ENCODE measurements around the gene LYPLA2. TPM values are rescaled to one million over a fixed set of nuclear protein-coding genes. Genes with fewer than 3 reads are reported as not detected.
A peak's percentile ranks its signal among the peaks of the same experiment; 100 is the strongest.

Gene LYPLA2
- total and polyA plus RNA-seq, 2 experiments from 2014 or later, result 73.6 to 150 TPM

DNA sequence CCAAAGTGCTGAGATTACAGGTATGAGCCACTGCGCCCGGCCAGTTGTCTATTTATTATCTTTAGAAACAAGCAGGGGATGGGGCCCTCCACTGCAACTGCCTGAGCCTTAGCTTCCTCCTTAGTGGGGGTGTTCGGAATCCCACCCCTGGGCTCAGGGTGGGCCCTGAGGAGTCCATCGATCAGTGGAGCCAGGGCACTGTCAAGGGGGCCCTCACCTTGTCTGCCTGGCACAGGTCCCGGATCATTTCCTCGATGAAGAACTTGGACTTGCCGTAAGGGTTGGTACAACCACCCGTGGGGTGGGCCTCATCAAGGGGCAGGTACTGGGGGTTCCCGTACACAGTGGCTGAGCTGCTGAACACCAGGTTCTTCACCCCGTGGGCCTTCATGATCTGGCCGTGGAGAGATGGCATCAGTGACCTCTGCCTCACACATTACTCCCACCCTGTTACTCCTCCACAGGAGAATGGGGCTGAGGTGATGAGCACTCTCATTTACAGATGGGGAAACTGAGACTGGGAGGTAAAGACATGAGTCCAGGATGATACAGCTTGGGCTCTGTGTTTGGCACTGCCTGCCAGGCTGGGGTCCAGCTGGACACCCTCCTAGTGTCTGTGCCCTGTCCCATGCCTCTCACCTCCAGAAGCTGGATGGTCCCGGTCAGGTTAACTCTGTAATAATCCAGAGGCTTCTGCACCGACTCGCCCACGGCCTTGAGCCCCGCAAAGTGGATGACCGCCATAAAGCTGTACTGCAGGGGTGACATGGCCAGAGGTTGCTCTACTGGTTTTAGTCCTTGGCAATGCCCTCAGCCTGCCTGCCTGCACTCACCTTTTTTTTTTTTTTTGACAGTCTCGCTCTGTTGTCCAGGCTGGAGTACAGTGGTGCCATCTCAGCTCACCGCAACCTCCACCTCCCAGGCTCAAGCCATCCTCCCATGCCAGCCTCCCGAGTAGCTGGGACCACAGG is 6.8 kb downstream of the LYPLA2 start:
- H3K4me3 ChIP-seq, result no peak overlapping the region
- H3K27ac ChIP-seq, result no peak overlapping the region
- H3K36me3 ChIP-seq, result peaks cover 4% of the 10 kb centered on the region
- no peaks in the 10 kb centered on the region for H3K27me3 ChIP-seq
- no peaks in the 10 kb centered on the region for H3K9me3 ChIP-seq (ENCODE audit: low read depth)
- TF ChIP-seq, protein P1, sequence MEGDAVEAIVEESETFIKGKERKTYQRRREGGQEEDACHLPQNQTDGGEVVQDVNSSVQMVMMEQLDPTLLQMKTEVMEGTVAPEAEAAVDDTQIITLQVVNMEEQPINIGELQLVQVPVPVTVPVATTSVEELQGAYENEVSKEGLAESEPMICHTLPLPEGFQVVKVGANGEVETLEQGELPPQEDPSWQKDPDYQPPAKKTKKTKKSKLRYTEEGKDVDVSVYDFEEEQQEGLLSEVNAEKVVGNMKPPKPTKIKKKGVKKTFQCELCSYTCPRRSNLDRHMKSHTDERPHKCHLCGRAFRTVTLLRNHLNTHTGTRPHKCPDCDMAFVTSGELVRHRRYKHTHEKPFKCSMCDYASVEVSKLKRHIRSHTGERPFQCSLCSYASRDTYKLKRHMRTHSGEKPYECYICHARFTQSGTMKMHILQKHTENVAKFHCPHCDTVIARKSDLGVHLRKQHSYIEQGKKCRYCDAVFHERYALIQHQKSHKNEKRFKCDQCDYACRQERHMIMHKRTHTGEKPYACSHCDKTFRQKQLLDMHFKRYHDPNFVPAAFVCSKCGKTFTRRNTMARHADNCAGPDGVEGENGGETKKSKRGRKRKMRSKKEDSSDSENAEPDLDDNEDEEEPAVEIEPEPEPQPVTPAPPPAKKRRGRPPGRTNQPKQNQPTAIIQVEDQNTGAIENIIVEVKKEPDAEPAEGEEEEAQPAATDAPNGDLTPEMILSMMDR (IDR thresholded peaks at IDR 0.05; ENCODE audit: low read depth, low read length), result no peak
- no peak for DNase-seq (ENCODE audit: low read depth in 1 of 2, low spot score in 1 of 2)
- H3K4me1 ChIP-seq (ENCODE audit: low read depth), result peaks cover 4% of the 10 kb centered on the region

DNA sequence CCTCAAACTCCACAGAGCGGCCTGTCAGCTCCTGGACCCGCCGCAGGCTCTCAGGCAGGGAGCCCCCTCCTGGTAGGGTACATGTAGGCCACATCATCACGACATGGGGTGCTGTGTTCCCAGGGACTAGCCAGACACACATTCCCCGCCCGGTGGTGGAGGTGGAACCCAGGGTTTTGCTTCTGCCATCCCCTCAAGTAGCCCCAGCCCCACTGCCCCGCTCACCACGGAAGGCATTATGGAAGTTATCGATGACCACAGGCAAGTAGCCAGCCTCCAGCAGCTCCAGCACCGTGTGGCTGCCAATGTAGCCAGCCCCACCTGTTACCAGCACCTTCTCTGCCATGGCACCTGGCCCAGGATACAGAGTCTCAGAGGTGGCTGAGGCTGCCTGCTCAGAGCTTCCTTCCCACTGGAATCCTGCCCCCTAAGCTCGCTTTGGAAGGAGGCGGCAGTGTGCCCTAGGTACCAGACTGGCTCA is 7.8 kb downstream of the LYPLA2 start:
- Histone ChIP-seq H3K36me3 (no peaks in the 10 kb centered on the region), H3K4me3 (no peak overlapping the region), H3K4me1 (ENCODE audit: low read depth) (peaks cover 4% of the 10 kb centered on the region), H3K27ac (peak overlapping the region; percentile 1), H3K27me3 (no peaks in the 10 kb centered on the region), H3K9me3 (ENCODE audit: low read depth) (no peaks in the 10 kb centered on the region)
- DNase-seq (ENCODE audit: low read depth in 1 of 2, low spot score in 1 of 2), result no peak
- TF ChIP-seq, protein P1 (IDR thresholded peaks at IDR 0.05; ENCODE audit: low read depth, low read length), result peak; percentile 8

DNA sequence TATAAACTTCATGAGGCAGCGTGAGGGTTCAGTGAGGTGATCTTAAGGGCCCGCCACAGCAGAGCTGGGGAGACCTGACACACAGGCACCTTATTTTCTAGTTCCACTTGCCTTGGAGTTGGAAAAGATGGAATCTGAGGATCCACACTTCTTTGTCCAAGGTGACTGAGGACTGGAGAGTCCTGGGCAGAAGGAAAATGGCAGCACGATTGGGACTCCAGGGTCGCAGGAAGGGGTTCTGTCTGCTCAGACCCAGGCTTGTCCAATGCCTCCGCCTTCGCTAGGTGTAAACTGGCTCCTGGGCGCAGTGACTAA is 8.3 kb downstream of the LYPLA2 start:
- no peak for DNase-seq (ENCODE audit: low read depth in 1 of 2, low spot score in 1 of 2)
- Histone ChIP-seq H3K36me3 (no peaks in the 10 kb centered on the region), H3K4me3 (no peak overlapping the region), H3K27ac (peak overlapping the region; percentile 1), H3K4me1 (ENCODE audit: low read depth) (peaks cover 4% of the 10 kb centered on the region), H3K27me3 (no peaks in the 10 kb centered on the region), H3K9me3 (ENCODE audit: low read depth) (no peaks in the 10 kb centered on the region)
- TF ChIP-seq, protein P1 (IDR thresholded peaks at IDR 0.05; ENCODE audit: low read depth, low read length), result no peak

DNA sequence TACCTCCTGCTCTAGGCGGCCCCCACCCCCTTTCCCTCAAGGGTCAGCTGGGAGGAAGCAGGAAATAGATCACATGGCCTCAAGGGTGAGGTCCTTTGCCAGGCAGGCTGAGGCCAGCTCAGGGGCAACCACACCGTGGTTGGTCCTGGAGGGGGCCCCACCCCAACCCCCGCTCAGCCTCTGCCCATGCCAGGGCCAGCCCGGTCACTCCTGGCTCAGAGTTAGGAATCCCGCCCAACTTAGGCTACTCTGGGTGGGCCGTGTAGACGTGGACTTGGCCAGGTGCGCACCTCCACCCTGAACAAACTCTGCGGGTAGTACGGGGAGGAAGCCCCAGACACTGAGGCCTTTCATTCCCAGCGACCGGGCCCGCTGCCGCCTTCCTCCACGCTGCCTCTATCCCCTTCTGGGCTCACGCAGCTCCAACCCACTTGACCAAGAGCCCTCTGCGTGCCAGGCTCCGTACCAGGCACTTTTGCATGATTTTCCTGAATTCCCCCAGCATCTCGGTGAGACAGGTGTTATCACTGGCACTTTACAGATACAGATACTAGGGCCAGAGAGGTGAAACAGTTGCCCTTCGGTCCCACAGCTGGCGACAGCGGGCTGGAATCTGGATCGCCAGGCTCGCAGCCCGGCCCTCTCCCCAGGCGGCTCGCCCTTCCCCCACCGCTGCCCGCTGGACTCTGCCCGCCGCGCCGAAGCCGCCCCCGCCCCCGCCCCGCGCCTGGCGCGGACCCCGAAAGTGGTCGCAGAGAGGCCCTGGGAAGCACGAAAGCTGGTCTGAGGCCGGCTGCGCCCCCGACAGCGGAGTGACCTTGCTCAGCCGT is 8.8 kb downstream of the LYPLA2 start:
- TF ChIP-seq, protein P1 (IDR thresholded peaks at IDR 0.05; ENCODE audit: low read depth, low read length), result no peak
- peak; percentile 63 to 71 for DNase-seq (ENCODE audit: low read depth in 1 of 2, low spot score in 1 of 2)
- peaks cover 4% of the 10 kb centered on the region for H3K4me1 ChIP-seq (ENCODE audit: low read depth)
- H3K27ac ChIP-seq, result peak overlapping the region; percentile 78
- H3K36me3 ChIP-seq, result no peaks in the 10 kb centered on the region
- no peaks in the 10 kb centered on the region for H3K27me3 ChIP-seq
- H3K4me3 ChIP-seq, result peak overlapping the region; percentile 58
- no peaks in the 10 kb centered on the region for H3K9me3 ChIP-seq (ENCODE audit: low read depth)

DNA sequence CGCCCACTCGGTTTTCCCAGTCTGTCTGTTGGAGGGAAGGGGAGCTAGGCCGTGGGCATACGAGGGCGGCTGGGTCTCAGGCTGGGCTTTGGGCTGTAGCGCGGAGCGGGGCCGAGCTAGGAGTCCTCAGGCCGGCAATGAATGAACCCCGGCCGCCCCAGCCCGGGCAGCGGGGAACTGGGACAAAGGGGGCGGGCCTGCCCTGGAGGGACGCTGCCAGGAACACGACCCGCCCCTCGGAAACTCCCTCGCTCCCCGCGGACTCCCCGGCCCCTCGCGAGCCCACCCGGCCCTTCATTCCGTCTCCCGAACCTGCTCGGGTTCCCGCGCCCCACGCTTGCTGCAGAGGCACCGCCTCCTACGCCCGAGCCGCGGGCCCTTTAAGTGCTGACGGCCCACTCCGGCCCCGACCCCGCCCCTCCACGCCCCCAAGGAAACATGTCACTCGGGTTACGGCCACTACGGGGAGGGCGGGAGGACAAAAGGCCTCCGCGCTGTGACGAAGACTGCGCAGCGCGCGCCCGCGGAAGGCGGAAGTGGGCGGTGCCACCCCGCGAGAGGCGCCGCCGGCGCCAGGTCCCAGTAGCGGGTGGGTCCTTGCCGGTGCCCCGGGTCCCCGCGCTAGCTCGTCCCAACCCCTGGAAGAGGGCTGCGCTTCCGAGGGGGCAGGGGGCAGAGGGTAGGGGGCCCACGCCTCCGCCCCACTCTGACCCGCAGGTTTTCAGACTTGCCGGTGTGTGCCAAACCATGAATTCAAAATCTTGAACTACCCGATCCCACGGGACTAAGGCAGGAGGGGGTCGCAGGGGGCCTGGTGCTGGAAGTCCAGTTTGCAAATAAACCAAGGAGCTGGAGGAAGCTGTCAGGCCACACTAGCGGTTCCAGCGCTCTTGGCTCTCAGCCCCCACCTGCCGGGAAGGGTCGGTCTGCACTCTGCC is 9.7 kb downstream of the LYPLA2 start, which contains the start of gene GALE:
Gene GALE, minus strand, starts transcription at position 355 of the 938 bp plus-strand sequence. CDS start 1,747 bp downstream, outside the sequence.
- Histone ChIP-seq H3K27me3 (no peaks in the 10 kb centered on the region), H3K4me3 (peak within 1 kb of the TSS; percentile 58), H3K27ac (peak within 1 kb of the TSS; percentile 78), H3K9me3 (ENCODE audit: low read depth) (no peaks in the 10 kb centered on the region), H3K36me3 (no peaks in the 10 kb centered on the region), H3K4me1 (ENCODE audit: low read depth) (peaks cover 4% of the 10 kb centered on the region)
- DNase-seq (ENCODE audit: low read depth in 1 of 2, low spot score in 1 of 2), result peak; percentile 94 to 97
- TF ChIP-seq, protein P1 (IDR thresholded peaks at IDR 0.05; ENCODE audit: low read depth, low read length), result no peak

Data from cardiac muscle cell (in vitro differentiated cells and primary cell).